ENCODE measurements around the gene RIMKLA. TPM values are rescaled to one million over a fixed set of nuclear protein-coding genes. Genes with fewer than 3 reads are reported as not detected.

RIMKLA gene
- total and polyA plus RNA-seq, 2 donors (not counting 1 experiment from before 2014, with no cell fraction given), result 0.01 TPM; not detected in 1

DNA sequence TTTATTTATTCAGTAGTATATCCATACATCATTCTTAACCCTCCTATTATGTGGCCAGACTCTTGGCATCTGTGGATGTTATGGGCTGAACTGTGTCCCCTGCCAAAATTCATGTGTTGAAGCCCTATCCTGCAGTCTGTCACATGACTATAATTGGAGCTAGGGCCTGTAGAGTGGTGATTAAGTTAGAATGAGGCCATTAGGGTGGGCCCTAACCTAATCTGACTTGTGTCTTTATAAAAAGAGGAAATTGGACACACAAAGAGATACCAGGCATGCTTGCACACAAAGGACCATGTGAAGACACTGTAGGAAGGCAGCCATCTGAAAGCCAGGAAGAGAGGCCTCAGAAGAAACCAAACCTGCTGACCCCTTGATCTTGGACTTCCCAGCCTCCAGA lies 68.7 kb downstream of the RIMKLA start:
- no peaks in the 10 kb centered on the region for H3K9me3 Mint-ChIP-seq (ENCODE audit: insufficient read depth)
- Histone ChIP-seq H3K36me3 (replicated peaks in 1 of 2; ENCODE audit: control extremely low read depth in 1 of 2, control insufficient read depth in 1 of 2, extremely low read depth in 1 of 2, insufficient read depth in 2 of 2, low read length in 1 of 2) (no peaks in the 10 kb centered on the region), H3K9ac (ENCODE audit: low read length) (no peak overlapping the region), H3K27me3 (replicated peaks in 1 of 4; ENCODE audit: control extremely low read depth in 1 of 4, control insufficient read depth in 3 of 4, insufficient read depth in 4 of 4, low read length in 3 of 4) (no peaks in the 10 kb centered on the region), H2AFZ (ENCODE audit: insufficient read depth, low read depth, low read length, poor library complexity, severe bottlenecking) (no peak overlapping the region), H3K27ac (ENCODE audit: low read length in 2 of 2) (no peak overlapping the region), H4K20me1 (ENCODE audit: control insufficient read depth, insufficient read depth, low read length, poor library complexity, severe bottlenecking) (no peaks in the 10 kb centered on the region), H3K4me3 (ENCODE audit: control extremely low read depth in 1 of 5, extremely low read depth in 1 of 5, insufficient read depth in 1 of 5, low read depth in 2 of 5, low read length in 4 of 5) (no peak overlapping the region), H3K9me3 (ENCODE audit: control extremely low read depth in 1 of 3, control insufficient read depth in 2 of 3, insufficient read depth in 1 of 3, low read length in 2 of 3) (no peaks in the 10 kb centered on the region), H3K4me2 (replicated peaks; ENCODE audit: low read depth, low read length, poor library complexity, severe bottlenecking) (no peak overlapping the region), H3K79me2 (ENCODE audit: control insufficient read depth, insufficient read depth, low read length) (no peaks in the 10 kb centered on the region), H3K4me1 (ENCODE audit: control insufficient read depth in 2 of 2, insufficient read depth in 2 of 2, low read length in 2 of 2) (no peaks in the 10 kb centered on the region)
- DNase-seq (no peak), ATAC-seq (ENCODE audit: low read depth) (no peak)
- H3K27ac Mint-ChIP-seq, result no peak overlapping the region
- no peak overlapping the region for H3K4me3 Mint-ChIP-seq
- no peak for TF ChIP-seq EZH2 (IDR thresholded peaks at IDR 0.05; ENCODE audit: borderline replicate concordance, insufficient read depth, low read depth, low read length, poor library complexity, severe bottlenecking)
- TF ChIP-seq, protein P1, sequence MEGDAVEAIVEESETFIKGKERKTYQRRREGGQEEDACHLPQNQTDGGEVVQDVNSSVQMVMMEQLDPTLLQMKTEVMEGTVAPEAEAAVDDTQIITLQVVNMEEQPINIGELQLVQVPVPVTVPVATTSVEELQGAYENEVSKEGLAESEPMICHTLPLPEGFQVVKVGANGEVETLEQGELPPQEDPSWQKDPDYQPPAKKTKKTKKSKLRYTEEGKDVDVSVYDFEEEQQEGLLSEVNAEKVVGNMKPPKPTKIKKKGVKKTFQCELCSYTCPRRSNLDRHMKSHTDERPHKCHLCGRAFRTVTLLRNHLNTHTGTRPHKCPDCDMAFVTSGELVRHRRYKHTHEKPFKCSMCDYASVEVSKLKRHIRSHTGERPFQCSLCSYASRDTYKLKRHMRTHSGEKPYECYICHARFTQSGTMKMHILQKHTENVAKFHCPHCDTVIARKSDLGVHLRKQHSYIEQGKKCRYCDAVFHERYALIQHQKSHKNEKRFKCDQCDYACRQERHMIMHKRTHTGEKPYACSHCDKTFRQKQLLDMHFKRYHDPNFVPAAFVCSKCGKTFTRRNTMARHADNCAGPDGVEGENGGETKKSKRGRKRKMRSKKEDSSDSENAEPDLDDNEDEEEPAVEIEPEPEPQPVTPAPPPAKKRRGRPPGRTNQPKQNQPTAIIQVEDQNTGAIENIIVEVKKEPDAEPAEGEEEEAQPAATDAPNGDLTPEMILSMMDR (IDR thresholded peaks at IDR 0.05), result no peak
- H3K4me1 Mint-ChIP-seq, result no peaks in the 10 kb centered on the region
- ChIA-PET CTCF (no interaction called here), POLR2A (no interaction called here)
- H3K27me3 Mint-ChIP-seq, result no peaks in the 10 kb centered on the region
- intact Hi-C loops (cut with micrococcal nuclease), result no loop called here

GRCh38 chr1:42450061-42450460 lies 69.5 kb downstream of the RIMKLA start:
- H3K27me3 Mint-ChIP-seq, result no peaks in the 10 kb centered on the region
- Histone ChIP-seq H3K27ac (ENCODE audit: low read length in 2 of 2) (no peak overlapping the region), H3K79me2 (ENCODE audit: control insufficient read depth, insufficient read depth, low read length) (no peaks in the 10 kb centered on the region), H3K4me1 (ENCODE audit: control insufficient read depth in 2 of 2, insufficient read depth in 2 of 2, low read length in 2 of 2) (peaks cover 0 to under 1% of the 10 kb centered on the region in 2 donors), H3K4me3 (ENCODE audit: control extremely low read depth in 1 of 5, extremely low read depth in 1 of 5, insufficient read depth in 1 of 5, low read depth in 2 of 5, low read length in 4 of 5) (no peak overlapping the region), H3K27me3 (replicated peaks in 1 of 4; ENCODE audit: control extremely low read depth in 1 of 4, control insufficient read depth in 3 of 4, insufficient read depth in 4 of 4, low read length in 3 of 4) (no peaks in the 10 kb centered on the region), H3K9ac (ENCODE audit: low read length) (no peak overlapping the region), H3K36me3 (replicated peaks in 1 of 2; ENCODE audit: control extremely low read depth in 1 of 2, control insufficient read depth in 1 of 2, extremely low read depth in 1 of 2, insufficient read depth in 2 of 2, low read length in 1 of 2) (no peaks in the 10 kb centered on the region), H3K9me3 (ENCODE audit: control extremely low read depth in 1 of 3, control insufficient read depth in 2 of 3, insufficient read depth in 1 of 3, low read length in 2 of 3) (no peaks in the 10 kb centered on the region), H2AFZ (ENCODE audit: insufficient read depth, low read depth, low read length, poor library complexity, severe bottlenecking) (no peak overlapping the region), H4K20me1 (ENCODE audit: control insufficient read depth, insufficient read depth, low read length, poor library complexity, severe bottlenecking) (no peaks in the 10 kb centered on the region), H3K4me2 (replicated peaks; ENCODE audit: low read depth, low read length, poor library complexity, severe bottlenecking) (no peak overlapping the region)
- WGBS (ENCODE audit: insufficient coverage), result no CpG with 5 or more reads among the region's 1 CpG
- DNase-seq (no peak), ATAC-seq (ENCODE audit: low read depth) (no peak)
- CTCF ChIA-PET, result interaction anchor here (0.8 kb wide), 1 partner anchor 296 kb away, joined by 4 read pairs; no protein-coding TSS in a partner anchor
- peaks cover 2% of the 10 kb centered on the region for H3K4me1 Mint-ChIP-seq
- intact Hi-C loops (cut with micrococcal nuclease), result loop anchor here (10.0 kb wide), 2 partner anchors 1205 to 1525 kb away; partner anchors contain the start of genes ATP6V0B, B4GALT2, DPH2 and KDM4A
- POLR2A ChIA-PET, result no interaction called here
- no peaks in the 10 kb centered on the region for H3K9me3 Mint-ChIP-seq (ENCODE audit: insufficient read depth)
- H3K4me3 Mint-ChIP-seq, result no peak overlapping the region
- H3K27ac Mint-ChIP-seq, result no peak overlapping the region
- TF ChIP-seq, protein P1 (IDR thresholded peaks at IDR 0.05), result no peak
- TF ChIP-seq EZH2 (IDR thresholded peaks at IDR 0.05; ENCODE audit: borderline replicate concordance, insufficient read depth, low read depth, low read length, poor library complexity, severe bottlenecking), result no peak
